ENCODE data around the gene CBX4. TPM values are rescaled to one million over a fixed set of nuclear protein-coding genes. Genes with fewer than 3 reads are reported as not detected.
A peak's percentile ranks its signal among the peaks of the same experiment; 100 is the strongest.

Gene CBX4
- total RNA-seq, 4 donors from 2014 or later = 6.7 to 11.5 (median 10.0) TPM

DNA sequence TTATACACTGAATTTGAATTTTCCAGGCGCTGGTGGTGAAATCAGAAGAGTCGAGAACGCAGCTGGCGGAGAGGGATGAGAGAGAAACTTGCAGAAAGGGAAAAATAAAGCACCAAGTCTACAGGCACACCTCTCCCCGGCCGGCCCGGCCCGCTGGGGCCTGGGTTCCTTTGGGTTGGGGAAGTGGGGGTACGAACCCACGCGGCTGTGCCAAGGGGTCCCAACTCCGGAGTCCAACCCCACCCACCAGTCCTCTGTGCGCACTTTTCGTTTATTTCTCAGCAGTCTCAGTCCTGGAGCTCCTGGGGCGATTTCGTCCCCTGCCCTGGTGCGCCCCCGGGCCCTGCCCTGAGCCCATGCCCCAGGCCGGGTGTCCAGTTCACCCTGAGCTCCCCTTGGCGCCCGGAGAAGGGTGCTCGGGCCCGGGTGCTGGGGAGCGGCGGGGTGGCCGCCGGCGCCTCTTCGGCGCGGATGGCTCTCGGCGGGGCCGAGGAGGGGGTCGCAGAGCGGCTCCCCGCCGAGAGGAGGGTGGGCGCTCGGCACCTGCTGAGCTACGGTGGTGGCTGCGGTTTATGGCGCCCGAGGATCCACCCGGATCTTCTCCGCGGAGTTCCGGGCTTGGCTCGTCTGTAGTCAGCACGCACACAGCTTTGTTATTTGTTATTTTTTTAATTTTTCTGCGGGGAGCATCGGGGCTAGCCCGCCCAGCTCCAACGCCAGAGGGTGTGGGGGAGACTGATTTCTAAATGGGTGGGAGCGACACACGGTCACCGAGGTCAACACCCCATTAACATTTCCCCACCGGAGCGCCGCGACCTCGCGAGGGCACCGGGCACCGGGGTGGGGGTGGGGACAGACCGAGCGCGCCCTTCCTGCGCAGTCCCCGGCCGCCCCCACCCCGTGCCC is 26.6 kb downstream of the CBX4 start:
- Histone ChIP-seq H3K27ac (no peak overlapping the region), H3K36me3 (no peaks in the 10 kb centered on the region), H3K4me1 (peaks cover 0 to 69% (median 35%) of the 10 kb centered on the region in 3 donors), H3K4me3 (peak overlapping the region in 1 of 2 donors; percentile 43), H3K27me3 (peaks cover 98% of the 10 kb centered on the region), H3K9me3 (no peaks in the 10 kb centered on the region)
- 10 to 67% methylated on average over 1 to 4 of the region's 72 CpGs for WGBS, 2 donors (ENCODE audit: low coverage in 1 of 2)
- no peak for ATAC-seq
- TF ChIP-seq POLR2A (IDR thresholded peaks at IDR 0.05) (no peak), POLR2AphosphoS5 (IDR thresholded peaks at IDR 0.05) (peak; percentile 28), EP300 (IDR thresholded peaks at IDR 0.05) (no peak)
- TF ChIP-seq, protein P1, sequence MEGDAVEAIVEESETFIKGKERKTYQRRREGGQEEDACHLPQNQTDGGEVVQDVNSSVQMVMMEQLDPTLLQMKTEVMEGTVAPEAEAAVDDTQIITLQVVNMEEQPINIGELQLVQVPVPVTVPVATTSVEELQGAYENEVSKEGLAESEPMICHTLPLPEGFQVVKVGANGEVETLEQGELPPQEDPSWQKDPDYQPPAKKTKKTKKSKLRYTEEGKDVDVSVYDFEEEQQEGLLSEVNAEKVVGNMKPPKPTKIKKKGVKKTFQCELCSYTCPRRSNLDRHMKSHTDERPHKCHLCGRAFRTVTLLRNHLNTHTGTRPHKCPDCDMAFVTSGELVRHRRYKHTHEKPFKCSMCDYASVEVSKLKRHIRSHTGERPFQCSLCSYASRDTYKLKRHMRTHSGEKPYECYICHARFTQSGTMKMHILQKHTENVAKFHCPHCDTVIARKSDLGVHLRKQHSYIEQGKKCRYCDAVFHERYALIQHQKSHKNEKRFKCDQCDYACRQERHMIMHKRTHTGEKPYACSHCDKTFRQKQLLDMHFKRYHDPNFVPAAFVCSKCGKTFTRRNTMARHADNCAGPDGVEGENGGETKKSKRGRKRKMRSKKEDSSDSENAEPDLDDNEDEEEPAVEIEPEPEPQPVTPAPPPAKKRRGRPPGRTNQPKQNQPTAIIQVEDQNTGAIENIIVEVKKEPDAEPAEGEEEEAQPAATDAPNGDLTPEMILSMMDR (IDR thresholded peaks at IDR 0.05) = no peak

DNA sequence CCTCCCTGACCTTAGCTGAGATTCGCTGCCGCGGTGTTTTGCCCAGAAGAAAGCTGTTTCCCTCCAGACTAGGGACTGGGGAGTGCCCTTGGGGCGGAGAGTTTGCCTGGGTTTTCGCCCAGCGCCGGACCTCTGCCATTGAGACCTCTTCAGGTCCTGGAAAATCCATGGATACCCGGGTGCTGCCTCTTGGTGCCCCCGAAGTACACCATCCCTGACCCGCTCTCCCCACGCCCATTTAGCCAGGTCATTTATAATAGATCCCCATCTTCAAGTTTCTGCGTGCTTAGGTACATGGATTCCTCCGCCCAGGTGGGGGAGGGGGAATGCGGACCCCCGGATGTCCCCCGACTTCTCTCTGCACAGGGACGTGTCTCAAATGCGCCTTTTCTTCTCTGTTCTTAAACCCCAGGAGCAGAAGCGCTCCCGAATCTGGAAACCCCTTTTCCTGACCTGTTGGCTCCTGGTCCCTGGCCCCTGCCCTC is 27.3 kb downstream of the CBX4 start:
- Histone ChIP-seq H3K4me1 (peaks cover 0 to 69% (median 35%) of the 10 kb centered on the region in 3 donors), H3K27ac (no peak overlapping the region), H3K36me3 (no peaks in the 10 kb centered on the region), H3K27me3 (peaks cover 100% of the 10 kb centered on the region), H3K9me3 (no peaks in the 10 kb centered on the region), H3K4me3 (no peak overlapping the region)
- ATAC-seq = no peak
- 25 to 30% methylated on average over 2 to 16 of the region's 20 CpGs for WGBS, 2 donors (ENCODE audit: low coverage in 1 of 2)
- TF ChIP-seq EP300 (IDR thresholded peaks at IDR 0.05) (no peak), POLR2A (IDR thresholded peaks at IDR 0.05) (no peak), POLR2AphosphoS5 (IDR thresholded peaks at IDR 0.05) (no peak)
- TF ChIP-seq, protein P1 (IDR thresholded peaks at IDR 0.05) = no peak

DNA sequence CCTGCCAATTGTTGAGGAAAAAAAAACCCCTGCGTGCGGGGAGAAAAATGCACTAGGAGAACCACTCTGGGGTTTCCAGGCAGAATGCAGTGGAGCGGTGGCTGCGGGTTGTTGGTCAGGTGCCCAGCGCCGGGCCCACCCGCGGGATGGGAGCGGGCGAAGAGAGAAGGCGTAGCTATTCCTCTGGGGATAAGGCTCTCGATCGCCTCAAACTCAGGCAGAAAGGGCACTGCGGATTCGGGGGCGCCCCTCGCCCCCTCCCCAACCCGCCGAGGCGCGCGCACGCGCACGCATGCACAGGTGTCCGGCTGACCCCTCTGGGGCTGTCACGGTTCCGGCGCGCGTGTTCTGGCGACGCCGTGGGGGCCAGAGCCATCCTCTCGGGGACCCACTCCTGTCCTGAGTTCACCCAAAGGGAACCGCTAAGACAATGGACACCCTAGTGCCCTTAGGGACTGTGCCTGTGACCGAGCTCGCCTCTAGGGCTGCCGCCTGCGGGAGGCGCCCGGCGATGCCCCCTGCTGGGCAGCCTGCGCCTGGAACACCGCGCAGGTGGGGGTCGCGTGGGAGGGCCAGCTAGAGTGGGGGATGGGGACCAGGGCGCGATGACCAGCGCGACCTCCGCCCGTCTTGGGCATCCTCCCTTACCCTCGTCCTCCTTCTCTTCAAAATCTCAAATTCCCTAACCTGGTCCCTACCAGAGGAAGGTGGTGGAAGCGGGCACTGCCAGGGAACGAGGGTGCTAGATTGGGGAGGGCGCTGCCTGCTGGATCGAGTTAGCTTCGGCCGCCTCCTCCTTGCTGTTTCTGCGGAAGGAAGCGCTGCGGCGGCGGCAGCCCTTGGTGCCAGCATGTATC is 28.0 kb downstream of the CBX4 start:
- H3K36me3 ChIP-seq = no peaks in the 10 kb centered on the region
- WGBS, 2 donors (ENCODE audit: low coverage in 1 of 2) = 2 to 3% methylated on average over 16 to 33 of the region's 66 CpGs
- H3K4me1 ChIP-seq = peaks cover 0 to 69% (median 35%) of the 10 kb centered on the region in 3 donors
- H3K27me3 ChIP-seq = peaks cover 100% of the 10 kb centered on the region
- no peak overlapping the region for H3K27ac ChIP-seq
- no peak overlapping the region for H3K4me3 ChIP-seq
- no peak for TF ChIP-seq POLR2AphosphoS5 (IDR thresholded peaks at IDR 0.05)
- TF ChIP-seq, protein P1 (IDR thresholded peaks at IDR 0.05) = peak in 3 of 4 experiments; percentile 17 to 56 (median 37)
- TF ChIP-seq POLR2A (IDR thresholded peaks at IDR 0.05) = no peak
- no peak for ATAC-seq
- H3K9me3 ChIP-seq = no peaks in the 10 kb centered on the region

DNA sequence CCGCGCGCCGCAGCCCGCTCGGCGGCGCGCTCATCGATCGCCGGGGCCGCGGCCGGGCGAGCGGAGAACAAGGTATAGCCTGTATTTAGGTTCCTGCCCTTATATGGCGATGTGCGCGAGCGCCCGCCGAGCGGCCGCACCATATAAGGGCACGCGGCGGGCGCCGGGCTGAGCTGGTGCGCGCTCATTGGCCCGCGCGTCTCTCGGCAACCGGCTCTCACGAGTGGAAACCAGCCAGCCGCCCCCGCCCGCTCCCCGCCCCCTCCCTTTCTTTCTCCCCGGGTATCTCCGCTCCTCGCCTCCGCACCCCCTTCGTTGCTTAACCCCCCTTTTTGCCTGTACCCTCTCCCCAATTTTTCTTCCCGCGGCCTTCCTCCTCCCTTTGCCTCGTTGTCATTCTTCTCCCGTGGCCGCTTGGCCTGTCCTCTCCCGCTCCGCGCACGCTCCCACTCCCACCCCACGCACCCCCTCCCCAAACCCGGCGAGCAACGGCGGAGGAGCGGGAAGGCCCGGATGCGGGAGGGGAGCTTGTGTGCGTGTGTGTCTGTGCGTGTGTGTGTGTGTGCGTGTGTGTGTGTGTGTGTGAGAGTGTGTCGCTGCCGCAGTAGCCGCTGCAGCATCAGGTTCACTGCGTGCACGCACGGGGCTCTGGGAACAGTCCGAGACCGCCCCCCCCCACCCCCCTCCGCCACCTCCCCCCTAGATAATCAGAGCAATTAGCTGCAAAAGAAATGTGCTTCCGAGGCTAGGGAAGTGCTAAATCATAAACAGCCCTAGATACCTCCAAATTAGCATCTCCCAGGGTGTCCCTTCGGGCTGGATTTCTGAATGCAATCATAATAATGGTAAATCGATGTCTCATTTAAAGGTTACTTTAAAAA is 28.9 kb downstream of the CBX4 start:
- H3K4me3 ChIP-seq = peak overlapping the region in 1 of 2 donors; percentile 21
- ATAC-seq = peak; percentile 55
- TF ChIP-seq POLR2A (IDR thresholded peaks at IDR 0.05) (no peak), EP300 (IDR thresholded peaks at IDR 0.05) (no peak), POLR2AphosphoS5 (IDR thresholded peaks at IDR 0.05) (no peak)
- TF ChIP-seq, protein P1 (IDR thresholded peaks at IDR 0.05) = no peak
- 0 to 1% methylated on average over 1 to 11 of the region's 79 CpGs for WGBS, 2 donors (ENCODE audit: low coverage in 1 of 2)
- no peaks in the 10 kb centered on the region for H3K9me3 ChIP-seq
- no peaks in the 10 kb centered on the region for H3K36me3 ChIP-seq
- H3K27ac ChIP-seq = no peak overlapping the region
- H3K27me3 ChIP-seq = peaks cover 100% of the 10 kb centered on the region
- peaks cover 0 to 64% (median 35%) of the 10 kb centered on the region in 3 donors for H3K4me1 ChIP-seq

Measured in gastroesophageal sphincter (tissue), 4 donors.